Fibroblast of lung (primary cell): ENCODE measurements around the gene BID. TPM values are rescaled to one million over a fixed set of nuclear protein-coding genes. Genes with fewer than 3 reads are reported as not detected.

Source experiments
- DNase-seq, 2 donors: peaks; one replicate each; pipeline versions ENCODE4 v3.0.0 to v3.0.0-alpha.2; 2010; ENCODE audit warnings: low read depth in 2 of 2
- H2AFZ ChIP-seq: 2 replicates; pipeline ENCODE4 v1.5.1; 2012; ENCODE audit warnings: low read length, control low read depth, inconsistent platforms
- H3K27ac ChIP-seq: 2 replicates; pipeline ENCODE4 v1.5.1; 2011; ENCODE audit warnings: low read length, control low read depth; ENCODE audit not compliant: insufficient read depth
- H3K27me3 ChIP-seq: 2 replicates; pipeline ENCODE4 v1.5.1; 2011; ENCODE audit warnings: mild to moderate bottlenecking, low read length; ENCODE audit not compliant: control insufficient read depth, insufficient read depth
- H3K36me3 ChIP-seq: 2 replicates; pipeline ENCODE4 v1.5.1; 2011; ENCODE audit warnings: low read length; ENCODE audit not compliant: control insufficient read depth, insufficient read depth
- H3K4me1 ChIP-seq: 2 replicates; pipeline ENCODE4 v1.5.1; 2011; ENCODE audit warnings: low read length; ENCODE audit not compliant: control insufficient read depth, insufficient read depth; ENCODE audit errors: extremely low read depth
- H3K4me2 ChIP-seq: 2 replicates; pipeline ENCODE4 v1.5.1; 2011; ENCODE audit warnings: low read length, control low read depth; ENCODE audit not compliant: insufficient read depth; ENCODE audit errors: extremely low read depth
- H3K4me3 ChIP-seq, 4 experiments: fragments of 200-600 bp in 1 of 4; sonication (generic) in 1 of 4; replicated peaks in 1 of 4; 2 replicates each; pipeline ENCODE4 v1.5.1; 2011 to 2016; ENCODE audit warnings: low read length in 4 of 4, low read depth in 3 of 4, mild to moderate bottlenecking in 3 of 4, control low read depth in 2 of 4, inconsistent platforms in 1 of 4, mixed read lengths in 1 of 4; ENCODE audit not compliant: insufficient read depth in 1 of 4; ENCODE audit errors: control extremely low read depth in 1 of 4
- H3K79me2 ChIP-seq: 2 replicates; pipeline ENCODE4 v1.5.1; 2012; ENCODE audit warnings: mild to moderate bottlenecking, low read length, inconsistent platforms; ENCODE audit not compliant: control insufficient read depth, insufficient read depth
- H3K9ac ChIP-seq: 2 replicates; pipeline ENCODE4 v1.5.1; 2011; ENCODE audit warnings: mild to moderate bottlenecking, low read length, control low read depth; ENCODE audit not compliant: insufficient read depth
- H3K9me3 ChIP-seq: 2 replicates; pipeline ENCODE4 v1.5.1; 2012; ENCODE audit warnings: low read depth, low read length; ENCODE audit not compliant: control insufficient read depth, insufficient read depth
- H4K20me1 ChIP-seq: 2 replicates; pipeline ENCODE4 v1.5.1; 2011; ENCODE audit warnings: low read length; ENCODE audit not compliant: control insufficient read depth, insufficient read depth; ENCODE audit errors: extremely low read depth
- EZH2 ChIP-seq: IDR thresholded peaks from 2 replicates; pipeline ENCODE4 v1.5.1; 2012; ENCODE audit warnings: low read length, control low read depth, mild to moderate bottlenecking; ENCODE audit errors: missing control alignments
- polyA plus RNA-seq, 2 donors: library from polyadenylated mRNA; depleted of rRNA in 1 of 2; stranded (reverse) in 1 of 2; unstranded in 1 of 2; fragments of >200 nt; gene quantifications; 2 replicates each; pipeline ENCODE4 v1.2.1, GENCODE V29; 2011 to 2012; ENCODE audit warnings: missing spikeins in 1 of 2
- total RNA-seq: library from RNA; depleted of rRNA; stranded (reverse); fragments of >200 nt; gene quantifications from 2 replicates; pipeline ENCODE4 v1.2.1, GENCODE V29; 2014
- TF ChIP-seq, protein P1 (sequence below), 2 donors: IDR thresholded peaks in 1 of 2; conservative IDR thresholded peaks in 1 of 2; 1 replicate in 1 of 2; 2 replicates in 1 of 2; pipeline ENCODE4 v1.5.1; 2011 to 2012; ENCODE audit warnings: low read length in 2 of 2, control low read depth in 1 of 2, inconsistent platforms in 1 of 2, low read depth in 1 of 2, mild to moderate bottlenecking in 1 of 2

The BID gene
- total and polyA plus RNA-seq, 2 donors (not counting 1 experiment from before 2014, with no cell fraction given), result 13.4 to 23.4 TPM

DNA sequence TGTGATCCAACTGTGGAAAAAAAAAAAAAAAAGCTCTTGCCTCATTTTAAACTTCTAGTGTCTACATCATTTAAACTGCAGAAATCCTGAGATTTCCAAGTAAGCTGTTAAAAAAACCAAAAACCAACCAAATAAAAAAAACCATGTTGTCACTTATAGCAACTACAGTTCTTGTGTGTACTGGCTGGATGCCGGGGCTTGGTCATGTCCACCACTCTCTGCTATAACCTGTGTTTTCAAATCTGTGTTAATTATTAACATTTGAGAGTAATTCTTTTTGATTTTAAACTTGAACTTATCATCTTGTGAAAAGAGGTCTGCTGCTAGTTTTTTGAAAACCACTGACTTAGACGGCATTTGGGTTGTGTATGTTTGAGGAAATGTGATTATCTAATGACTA is 32.2 kb upstream of the BID start:
- no peaks in the 10 kb centered on the region for H4K20me1 ChIP-seq
- H3K9me3 ChIP-seq, result no peaks in the 10 kb centered on the region
- no peak overlapping the region for H2AFZ ChIP-seq
- H3K4me2 ChIP-seq, result no peak overlapping the region
- no peak overlapping the region for H3K27ac ChIP-seq
- no peak for TF ChIP-seq EZH2
- TF ChIP-seq, protein P1, sequence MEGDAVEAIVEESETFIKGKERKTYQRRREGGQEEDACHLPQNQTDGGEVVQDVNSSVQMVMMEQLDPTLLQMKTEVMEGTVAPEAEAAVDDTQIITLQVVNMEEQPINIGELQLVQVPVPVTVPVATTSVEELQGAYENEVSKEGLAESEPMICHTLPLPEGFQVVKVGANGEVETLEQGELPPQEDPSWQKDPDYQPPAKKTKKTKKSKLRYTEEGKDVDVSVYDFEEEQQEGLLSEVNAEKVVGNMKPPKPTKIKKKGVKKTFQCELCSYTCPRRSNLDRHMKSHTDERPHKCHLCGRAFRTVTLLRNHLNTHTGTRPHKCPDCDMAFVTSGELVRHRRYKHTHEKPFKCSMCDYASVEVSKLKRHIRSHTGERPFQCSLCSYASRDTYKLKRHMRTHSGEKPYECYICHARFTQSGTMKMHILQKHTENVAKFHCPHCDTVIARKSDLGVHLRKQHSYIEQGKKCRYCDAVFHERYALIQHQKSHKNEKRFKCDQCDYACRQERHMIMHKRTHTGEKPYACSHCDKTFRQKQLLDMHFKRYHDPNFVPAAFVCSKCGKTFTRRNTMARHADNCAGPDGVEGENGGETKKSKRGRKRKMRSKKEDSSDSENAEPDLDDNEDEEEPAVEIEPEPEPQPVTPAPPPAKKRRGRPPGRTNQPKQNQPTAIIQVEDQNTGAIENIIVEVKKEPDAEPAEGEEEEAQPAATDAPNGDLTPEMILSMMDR (conservative IDR thresholded peaks at IDR 0.05 in 1 of 2, IDR thresholded peaks at IDR 0.05 in 1 of 2; ENCODE audit: low read depth in 1 of 2, low read length in 2 of 2), result no peak
- no peak for DNase-seq
- no peaks in the 10 kb centered on the region for H3K79me2 ChIP-seq
- H3K4me1 ChIP-seq, result peaks cover 2% of the 10 kb centered on the region
- no peak overlapping the region for H3K4me3 ChIP-seq
- peaks cover 8% of the 10 kb centered on the region for H3K36me3 ChIP-seq
- no peaks in the 10 kb centered on the region for H3K27me3 ChIP-seq
- no peak overlapping the region for H3K9ac ChIP-seq

DNA sequence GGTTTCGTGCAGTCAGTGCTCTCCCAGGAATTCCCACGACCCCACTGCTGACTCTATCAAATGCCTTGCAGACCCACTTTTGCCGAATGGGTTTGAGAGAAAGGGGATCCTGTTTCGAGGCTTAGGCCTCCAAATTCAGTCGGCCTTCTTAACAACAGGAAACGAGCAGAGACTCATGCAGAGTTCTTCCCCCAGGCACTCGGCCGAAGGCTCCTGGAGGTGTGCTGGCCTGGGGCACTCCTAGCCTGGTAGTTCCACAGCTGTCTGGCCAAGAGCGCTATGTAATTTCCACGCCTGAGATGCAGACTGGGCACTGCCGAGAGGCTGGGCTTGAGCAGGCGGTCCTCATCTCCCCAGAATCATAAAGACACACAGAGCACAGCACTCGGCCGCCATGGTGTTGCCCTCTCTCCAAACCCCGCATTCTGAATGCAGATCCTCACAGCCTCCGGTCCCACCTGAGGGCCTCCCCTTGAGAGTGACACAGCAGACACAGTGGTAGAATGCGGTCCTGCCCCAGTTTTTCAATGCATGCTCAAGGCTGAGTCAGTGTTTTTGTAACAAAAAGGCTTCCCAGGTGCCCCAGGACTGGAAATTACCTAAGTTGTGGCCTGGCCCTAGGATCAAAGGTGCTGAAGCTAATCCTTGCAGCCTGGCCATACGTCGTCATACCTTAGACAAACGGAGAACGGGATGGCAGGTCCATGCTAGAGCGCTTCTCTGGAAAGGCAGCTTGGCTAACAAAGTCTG is 30.2 kb upstream of the BID start:
- Histone ChIP-seq H3K9me3 (no peaks in the 10 kb centered on the region), H3K4me2 (no peak overlapping the region), H4K20me1 (no peaks in the 10 kb centered on the region), H3K27me3 (no peaks in the 10 kb centered on the region), H3K4me1 (peaks cover 2% of the 10 kb centered on the region), H3K27ac (no peak overlapping the region), H3K36me3 (peaks cover 3% of the 10 kb centered on the region), H3K79me2 (no peaks in the 10 kb centered on the region), H2AFZ (no peak overlapping the region), H3K9ac (no peak overlapping the region), H3K4me3 (no peak overlapping the region)
- no peak for DNase-seq
- TF ChIP-seq, protein P1 (conservative IDR thresholded peaks at IDR 0.05 in 1 of 2, IDR thresholded peaks at IDR 0.05 in 1 of 2; ENCODE audit: low read depth in 1 of 2, low read length in 2 of 2), result no peak
- no peak for TF ChIP-seq EZH2

GRCh38 chr22:17803609-17804270 is 29.5 kb upstream of the BID start:
- no peaks in the 10 kb centered on the region for H3K79me2 ChIP-seq
- H3K4me1 ChIP-seq, result peaks cover 2% of the 10 kb centered on the region

More at GRCh38 chr22:17803609-17804270, 29.5 kb upstream of the BID start:
- Histone ChIP-seq H2AFZ (no peak overlapping the region), H4K20me1 (no peaks in the 10 kb centered on the region), H3K4me2 (no peak overlapping the region), H3K9ac (no peak overlapping the region), H3K36me3 (peaks cover 3% of the 10 kb centered on the region), H3K4me3 (no peak overlapping the region), H3K27ac (no peak overlapping the region), H3K27me3 (no peaks in the 10 kb centered on the region), H3K9me3 (no peaks in the 10 kb centered on the region)
- TF ChIP-seq EZH2, result no peak
- TF ChIP-seq, protein P1 (conservative IDR thresholded peaks at IDR 0.05 in 1 of 2, IDR thresholded peaks at IDR 0.05 in 1 of 2; ENCODE audit: low read depth in 1 of 2, low read length in 2 of 2), result no peak
- DNase-seq, result no peak
